HEK293T (cell line): ENCODE results near the gene ATAD3A.

Experiments used
- ARNT ChIP-seq: fragments of 450-650 bp; IDR thresholded peaks from 2 replicates; pipeline ENCODE4 v1.6.1; 2017; ENCODE audit warnings: mild to moderate bottlenecking
- BHLHE40 ChIP-seq: fragments of 450-650 bp; IDR thresholded peaks from 2 replicates; pipeline ENCODE4 v1.6.1; 2016; ENCODE audit warnings: mild to moderate bottlenecking, moderate library complexity, borderline replicate concordance
- CTBP1 ChIP-seq: fragments of 450-650 bp; IDR thresholded peaks from 2 replicates; pipeline ENCODE4 v1.6.1; 2016; ENCODE audit warnings: borderline replicate concordance
- ELF4 ChIP-seq: fragments of 450-650 bp; IDR thresholded peaks from 2 replicates; pipeline ENCODE4 v1.6.1; 2017; ENCODE audit warnings: antibody characterized with exemption
- FOXK2 ChIP-seq: fragments of 450-650 bp; IDR thresholded peaks from 2 replicates; pipeline ENCODE4 v1.6.1; 2016; ENCODE audit warnings: mild to moderate bottlenecking
- FOXM1 ChIP-seq: fragments of 450-650 bp; IDR thresholded peaks from 2 replicates; pipeline ENCODE4 v1.6.1; 2017; ENCODE audit warnings: mild to moderate bottlenecking, borderline replicate concordance
- HDGF ChIP-seq: fragments of 450-650 bp; IDR thresholded peaks from 2 replicates; pipeline ENCODE4 v1.6.1; 2017; ENCODE audit warnings: antibody characterized with exemption, borderline replicate concordance
- L3MBTL2 ChIP-seq: fragments of 450-650 bp; conservative IDR thresholded peaks from 2 replicates; pipeline ENCODE4 v1.6.1; 2016; ENCODE audit warnings: mild to moderate bottlenecking
- LEF1 ChIP-seq: fragments of 450-650 bp; IDR thresholded peaks from 2 replicates; pipeline ENCODE4 v1.6.1; 2017; ENCODE audit warnings: mild to moderate bottlenecking, borderline replicate concordance
- NFRKB ChIP-seq: fragments of 450-650 bp; IDR thresholded peaks from 2 replicates; pipeline ENCODE4 v1.6.1; 2016; ENCODE audit warnings: mild to moderate bottlenecking, moderate library complexity
- SP1 ChIP-seq: fragments of 450-650 bp; IDR thresholded peaks from 2 replicates; pipeline ENCODE4 v1.6.1; 2017
- SUZ12 ChIP-seq: fragments of 450-650 bp; IDR thresholded peaks from 2 replicates; pipeline ENCODE4 v1.6.1; 2016; ENCODE audit warnings: mild to moderate bottlenecking
- TARDBP ChIP-seq: fragments of 450-650 bp; IDR thresholded peaks from 2 replicates; pipeline ENCODE4 v1.6.1; 2016

- TF ChIP-seq SUZ12 (no peak), FOXK2 (no peak), SP1 (no peak), ELF4 (no peak), FOXM1 (no peak), NFRKB (no peak), TARDBP (no peak), HDGF (no peak), BHLHE40 (no peak), ARNT (no peak), CTBP1 (no peak), L3MBTL2 (no peak), LEF1 (no peak)
Measured at GRCh38 chr1:1582585-1583346, 70.8 kb downstream of the ATAD3A start.
